Measurements from ENCODE around the gene C10orf67. TPM values are rescaled to one million over a fixed set of nuclear protein-coding genes. Genes with fewer than 3 reads are reported as not detected.

Gene C10orf67
- total and polyA plus RNA-seq, 9 of the 15 experiments (the other 6 are each of a cell fraction or from before 2014, with no cell fraction given): not detected

DNA sequence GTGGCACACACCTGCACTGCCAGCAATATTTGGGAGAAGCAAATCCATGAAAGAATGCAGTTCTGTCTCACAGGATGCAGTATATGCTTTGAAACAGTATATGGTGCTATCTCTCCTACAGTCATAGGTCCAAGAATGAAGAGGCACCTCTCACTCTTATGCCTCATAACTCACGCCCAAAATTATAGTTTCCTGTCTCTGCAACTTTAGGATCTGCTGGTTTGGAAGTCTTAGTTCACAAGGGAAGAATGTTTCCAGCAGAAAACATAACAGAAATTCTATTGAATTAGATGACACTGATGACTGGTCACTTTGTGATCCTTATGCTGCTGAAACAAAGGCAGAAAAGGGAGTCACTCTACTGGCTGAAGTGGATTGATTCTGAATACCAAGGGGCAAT, 5.7 kb downstream of the C10orf67 start (continued):
- TF ChIP-seq, protein P1, sequence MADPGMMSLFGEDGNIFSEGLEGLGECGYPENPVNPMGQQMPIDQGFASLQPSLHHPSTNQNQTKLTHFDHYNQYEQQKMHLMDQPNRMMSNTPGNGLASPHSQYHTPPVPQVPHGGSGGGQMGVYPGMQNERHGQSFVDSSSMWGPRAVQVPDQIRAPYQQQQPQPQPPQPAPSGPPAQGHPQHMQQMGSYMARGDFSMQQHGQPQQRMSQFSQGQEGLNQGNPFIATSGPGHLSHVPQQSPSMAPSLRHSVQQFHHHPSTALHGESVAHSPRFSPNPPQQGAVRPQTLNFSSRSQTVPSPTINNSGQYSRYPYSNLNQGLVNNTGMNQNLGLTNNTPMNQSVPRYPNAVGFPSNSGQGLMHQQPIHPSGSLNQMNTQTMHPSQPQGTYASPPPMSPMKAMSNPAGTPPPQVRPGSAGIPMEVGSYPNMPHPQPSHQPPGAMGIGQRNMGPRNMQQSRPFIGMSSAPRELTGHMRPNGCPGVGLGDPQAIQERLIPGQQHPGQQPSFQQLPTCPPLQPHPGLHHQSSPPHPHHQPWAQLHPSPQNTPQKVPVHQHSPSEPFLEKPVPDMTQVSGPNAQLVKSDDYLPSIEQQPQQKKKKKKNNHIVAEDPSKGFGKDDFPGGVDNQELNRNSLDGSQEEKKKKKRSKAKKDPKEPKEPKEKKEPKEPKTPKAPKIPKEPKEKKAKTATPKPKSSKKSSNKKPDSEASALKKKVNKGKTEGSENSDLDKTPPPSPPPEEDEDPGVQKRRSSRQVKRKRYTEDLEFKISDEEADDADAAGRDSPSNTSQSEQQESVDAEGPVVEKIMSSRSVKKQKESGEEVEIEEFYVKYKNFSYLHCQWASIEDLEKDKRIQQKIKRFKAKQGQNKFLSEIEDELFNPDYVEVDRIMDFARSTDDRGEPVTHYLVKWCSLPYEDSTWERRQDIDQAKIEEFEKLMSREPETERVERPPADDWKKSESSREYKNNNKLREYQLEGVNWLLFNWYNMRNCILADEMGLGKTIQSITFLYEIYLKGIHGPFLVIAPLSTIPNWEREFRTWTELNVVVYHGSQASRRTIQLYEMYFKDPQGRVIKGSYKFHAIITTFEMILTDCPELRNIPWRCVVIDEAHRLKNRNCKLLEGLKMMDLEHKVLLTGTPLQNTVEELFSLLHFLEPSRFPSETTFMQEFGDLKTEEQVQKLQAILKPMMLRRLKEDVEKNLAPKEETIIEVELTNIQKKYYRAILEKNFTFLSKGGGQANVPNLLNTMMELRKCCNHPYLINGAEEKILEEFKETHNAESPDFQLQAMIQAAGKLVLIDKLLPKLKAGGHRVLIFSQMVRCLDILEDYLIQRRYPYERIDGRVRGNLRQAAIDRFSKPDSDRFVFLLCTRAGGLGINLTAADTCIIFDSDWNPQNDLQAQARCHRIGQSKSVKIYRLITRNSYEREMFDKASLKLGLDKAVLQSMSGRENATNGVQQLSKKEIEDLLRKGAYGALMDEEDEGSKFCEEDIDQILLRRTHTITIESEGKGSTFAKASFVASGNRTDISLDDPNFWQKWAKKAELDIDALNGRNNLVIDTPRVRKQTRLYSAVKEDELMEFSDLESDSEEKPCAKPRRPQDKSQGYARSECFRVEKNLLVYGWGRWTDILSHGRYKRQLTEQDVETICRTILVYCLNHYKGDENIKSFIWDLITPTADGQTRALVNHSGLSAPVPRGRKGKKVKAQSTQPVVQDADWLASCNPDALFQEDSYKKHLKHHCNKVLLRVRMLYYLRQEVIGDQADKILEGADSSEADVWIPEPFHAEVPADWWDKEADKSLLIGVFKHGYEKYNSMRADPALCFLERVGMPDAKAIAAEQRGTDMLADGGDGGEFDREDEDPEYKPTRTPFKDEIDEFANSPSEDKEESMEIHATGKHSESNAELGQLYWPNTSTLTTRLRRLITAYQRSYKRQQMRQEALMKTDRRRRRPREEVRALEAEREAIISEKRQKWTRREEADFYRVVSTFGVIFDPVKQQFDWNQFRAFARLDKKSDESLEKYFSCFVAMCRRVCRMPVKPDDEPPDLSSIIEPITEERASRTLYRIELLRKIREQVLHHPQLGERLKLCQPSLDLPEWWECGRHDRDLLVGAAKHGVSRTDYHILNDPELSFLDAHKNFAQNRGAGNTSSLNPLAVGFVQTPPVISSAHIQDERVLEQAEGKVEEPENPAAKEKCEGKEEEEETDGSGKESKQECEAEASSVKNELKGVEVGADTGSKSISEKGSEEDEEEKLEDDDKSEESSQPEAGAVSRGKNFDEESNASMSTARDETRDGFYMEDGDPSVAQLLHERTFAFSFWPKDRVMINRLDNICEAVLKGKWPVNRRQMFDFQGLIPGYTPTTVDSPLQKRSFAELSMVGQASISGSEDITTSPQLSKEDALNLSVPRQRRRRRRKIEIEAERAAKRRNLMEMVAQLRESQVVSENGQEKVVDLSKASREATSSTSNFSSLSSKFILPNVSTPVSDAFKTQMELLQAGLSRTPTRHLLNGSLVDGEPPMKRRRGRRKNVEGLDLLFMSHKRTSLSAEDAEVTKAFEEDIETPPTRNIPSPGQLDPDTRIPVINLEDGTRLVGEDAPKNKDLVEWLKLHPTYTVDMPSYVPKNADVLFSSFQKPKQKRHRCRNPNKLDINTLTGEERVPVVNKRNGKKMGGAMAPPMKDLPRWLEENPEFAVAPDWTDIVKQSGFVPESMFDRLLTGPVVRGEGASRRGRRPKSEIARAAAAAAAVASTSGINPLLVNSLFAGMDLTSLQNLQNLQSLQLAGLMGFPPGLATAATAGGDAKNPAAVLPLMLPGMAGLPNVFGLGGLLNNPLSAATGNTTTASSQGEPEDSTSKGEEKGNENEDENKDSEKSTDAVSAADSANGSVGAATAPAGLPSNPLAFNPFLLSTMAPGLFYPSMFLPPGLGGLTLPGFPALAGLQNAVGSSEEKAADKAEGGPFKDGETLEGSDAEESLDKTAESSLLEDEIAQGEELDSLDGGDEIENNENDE (IDR thresholded peaks at IDR 0.05; ENCODE audit: low read depth, low read length): no peak
- TF ChIP-seq TAL1 (IDR thresholded peaks at IDR 0.05) (no peak), ZNF561 (CRISPR knock-in tag; conservative IDR thresholded peaks at IDR 0.05) (no peak), TRIM24 (IDR thresholded peaks at IDR 0.05) (no peak), CREM (IDR thresholded peaks at IDR 0.05; ENCODE audit: low read depth) (no peak), TBL1XR1 (IDR thresholded peaks at IDR 0.05; ENCODE audit: low read length in 2 of 2) (no peak), SIN3A (IDR thresholded peaks at IDR 0.05; ENCODE audit: borderline replicate concordance in 2 of 2, control insufficient read depth in 1 of 2, low read depth in 2 of 2, low read length in 2 of 2) (no peak), SREBF1 (IDR thresholded peaks at IDR 0.05; ENCODE audit: borderline replicate concordance, low read depth, low read length) (no peak), SLC30A9 (CRISPR knock-in tag; IDR thresholded peaks at IDR 0.05) (no peak), ZNF124 (CRISPR knock-in tag; IDR thresholded peaks at IDR 0.05) (no peak), FOXJ2 (tag; IDR thresholded peaks at IDR 0.05) (no peak)
- TF ChIP-seq, protein P2, sequence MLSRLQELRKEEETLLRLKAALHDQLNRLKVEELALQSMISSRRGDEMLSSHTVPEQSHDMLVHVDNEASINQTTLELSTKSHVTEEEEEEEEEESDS (CRISPR knock-in tag; IDR thresholded peaks at IDR 0.05): no peak

Data from K562 (cell line).